Globus pallidus (tissue), 1 donor: ENCODE results near the gene C19orf53.

Experiments
- DNase-seq: peaks from one replicate; pipeline ENCODE4 v3.0.0-alpha.2; 2015; ENCODE audit warnings: low spot score

C19orf53 gene

DNA sequence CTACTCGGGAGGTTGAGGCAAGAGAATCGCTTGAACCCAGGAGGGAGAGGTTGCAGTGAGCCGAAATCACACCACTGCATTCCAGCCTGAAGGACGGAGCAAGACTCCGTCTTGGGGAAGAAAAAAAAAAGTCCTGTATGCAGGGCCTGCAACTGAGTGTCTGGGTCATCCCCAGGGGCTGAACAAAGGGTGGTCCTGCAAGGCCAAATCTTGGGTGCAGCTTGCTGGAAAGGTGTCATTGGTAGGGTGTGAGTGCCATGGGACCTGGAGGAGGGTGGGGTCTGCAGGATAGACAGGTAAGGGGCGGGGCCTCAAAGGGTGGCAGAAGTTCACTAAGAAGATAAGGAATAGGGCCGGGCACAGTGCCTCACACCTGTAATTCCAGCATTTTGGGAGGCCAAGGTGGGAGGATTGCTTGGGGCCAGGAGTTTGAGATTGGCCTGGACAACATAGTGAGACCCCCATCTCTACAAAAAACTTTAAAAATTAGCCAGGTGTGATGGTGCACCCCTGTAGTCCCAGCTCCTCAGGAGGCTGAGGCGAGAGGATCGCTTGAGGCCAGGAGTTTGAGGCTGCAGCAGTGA lies 52.5 kb downstream of the C19orf53 start:
- DNase-seq: no peak

DNA sequence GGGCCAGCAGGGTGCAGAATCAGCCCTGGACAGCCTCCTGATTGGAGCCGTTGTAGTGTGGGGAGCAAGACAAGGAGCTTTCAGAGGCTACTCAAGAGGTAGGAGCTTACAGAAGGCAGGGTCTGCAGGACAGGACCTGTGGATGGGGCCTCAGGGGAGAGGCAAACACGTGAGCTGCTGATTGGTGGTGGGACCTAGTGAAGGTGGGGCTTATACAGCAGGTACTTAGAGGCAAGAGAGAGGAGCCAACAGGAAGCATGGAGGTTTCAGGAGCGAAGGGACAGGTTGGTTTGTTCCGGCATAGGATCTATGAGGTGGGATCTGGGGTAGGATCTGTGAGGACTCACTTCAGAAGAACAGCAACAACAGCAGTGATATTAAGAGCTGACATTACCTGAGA lies 53.4 kb downstream of the C19orf53 start:
- no peak for DNase-seq
